Endothelial cell of umbilical vein (primary cell): ENCODE measurements around the gene ZNF711. TPM values are rescaled to one million over a fixed set of nuclear protein-coding genes. Genes with fewer than 3 reads are reported as not detected.

ENCODE experiments used
- Bru-seq: library from RNA; stranded (reverse); fragments of 400-500 nt; gene quantifications from one replicate; lab custom pipeline; 2021; lab: Mats Ljungman, UMichigan
- BruChase-seq, 2 experiments: library from RNA; stranded (reverse); fragments of 400-500 nt; gene quantifications; one replicate each; lab custom pipeline; 2021; lab: Mats Ljungman, UMichigan
- BruUV-seq: library from RNA; stranded (reverse); fragments of 400-500 nt; replicated peaks from 2 replicates; lab custom pipeline; 2021; lab: Mats Ljungman, UMichigan
- CTCF ChIA-PET: fragments of 300-600, 350-600 bp; sonication (Branson Sonifier 250); formaldehyde crosslinking; loops from one replicate; lab custom pipeline; 2021; ENCODE audit warnings: antibody characterized with exemption, inconsistent platforms; lab: Charles Lee
- POLR2A ChIA-PET: fragments of 300-600, 350-600 bp; sonication (Branson Sonifier 250); formaldehyde crosslinking; loops from one replicate; lab custom pipeline; 2021; ENCODE audit warnings: antibody characterized with exemption, inconsistent platforms; lab: Charles Lee
- DNase-seq: peaks from one replicate; pipeline ENCODE4 v3.0.0-alpha.2; 2011; ENCODE audit warnings: low read depth, low spot score
- FAIRE-seq: peaks from 2 replicates; lab custom pipeline; 2011; peaks lifted over from hg19 to GRCh38; lab: Jason Lieb, UNC
- H2AFZ ChIP-seq: 2 replicates; pipeline ENCODE4 v1.6.0; 2012; ENCODE audit warnings: low read depth, low read length, control low read depth, inconsistent platforms
- H3K27ac ChIP-seq: 2 replicates; pipeline ENCODE4 v1.5.1; 2011; ENCODE audit warnings: low read depth, mild to moderate bottlenecking, control low read depth, low read length, moderate library complexity; ENCODE audit not compliant: insufficient read depth
- H3K27me3 ChIP-seq, 2 experiments: 2 replicates each; pipeline versions ENCODE4 v1.6.0 to v1.6.1; 2011; ENCODE audit warnings: low read length in 2 of 2, mixed read lengths in 1 of 2; ENCODE audit not compliant: control insufficient read depth in 2 of 2, insufficient read depth in 2 of 2
- H3K36me3 ChIP-seq, 2 experiments: 2 replicates in 1 of 2; 3 replicates in 1 of 2; pipeline ENCODE4 v1.5.1; 2011; ENCODE audit warnings: low read length in 2 of 2, mild to moderate bottlenecking in 1 of 2, moderate library complexity in 1 of 2; ENCODE audit not compliant: control insufficient read depth in 2 of 2, insufficient read depth in 2 of 2; ENCODE audit errors: extremely low read depth in 1 of 2
- H3K4me1 ChIP-seq: 3 replicates; pipeline ENCODE4 v1.5.1; 2011; ENCODE audit warnings: mild to moderate bottlenecking, low read length; ENCODE audit not compliant: control insufficient read depth, insufficient read depth; ENCODE audit errors: extremely low read depth
- H3K4me2 ChIP-seq: 2 replicates; pipeline ENCODE4 v1.6.1; 2011; ENCODE audit warnings: low read length, control low read depth, mixed read lengths; ENCODE audit not compliant: insufficient read depth
- H3K4me3 ChIP-seq, 3 experiments: fragments of 200-600 bp in 1 of 3; sonication (generic), shearing (Covaris generic) in 1 of 3; replicated peaks in 1 of 3; 2 replicates each; pipeline ENCODE4 v1.5.1; 2011 to 2016; ENCODE audit warnings: control low read depth in 3 of 3, low read length in 3 of 3, mild to moderate bottlenecking in 2 of 3, inconsistent platforms in 1 of 3, low read depth in 1 of 3, moderate library complexity in 1 of 3; ENCODE audit not compliant: insufficient read depth in 1 of 3
- H3K79me2 ChIP-seq: 2 replicates; pipeline ENCODE4 v1.6.0; 2012; ENCODE audit warnings: low read length, inconsistent platforms; ENCODE audit not compliant: control insufficient read depth, insufficient read depth
- H3K9ac ChIP-seq: replicated peaks from 2 replicates; pipeline ENCODE3; 2011; ENCODE audit warnings: low read length, control low read depth; ENCODE audit not compliant: insufficient read depth; ENCODE audit errors: extremely low read depth
- H3K9me1 ChIP-seq: replicated peaks from 3 replicates; pipeline ENCODE4 v1.6.0; 2011; ENCODE audit warnings: mild to moderate bottlenecking, low read length; ENCODE audit not compliant: control insufficient read depth, insufficient read depth; ENCODE audit errors: extremely low read depth
- H3K9me3 ChIP-seq: replicated peaks from 2 replicates; pipeline ENCODE4 v1.5.1; 2012; ENCODE audit warnings: low read length, inconsistent platforms; ENCODE audit not compliant: control insufficient read depth, insufficient read depth
- H4K20me1 ChIP-seq: replicated peaks from 2 replicates; pipeline ENCODE3; 2011; ENCODE audit warnings: mild to moderate bottlenecking, low read length; ENCODE audit not compliant: control insufficient read depth, insufficient read depth; ENCODE audit errors: extremely low read depth
- CTCF ChIP-seq, 2 donors: IDR thresholded peaks; 1 replicate in 1 of 2; 2 replicates in 1 of 2; pipeline ENCODE4 v1.5.1; 2011; ENCODE audit warnings: low read length in 2 of 2, mild to moderate bottlenecking in 2 of 2, moderate library complexity in 2 of 2, control low read depth in 1 of 2, inconsistent platforms in 1 of 2, low read depth in 1 of 2; ENCODE audit not compliant: insufficient read depth in 1 of 2; ENCODE audit errors: extremely low read depth in 1 of 2
- EZH2 ChIP-seq: IDR thresholded peaks from 2 replicates; pipeline ENCODE4 v1.6.1; 2012; ENCODE audit warnings: borderline replicate concordance, low read depth, mild to moderate bottlenecking, moderate library complexity, low read length, inconsistent platforms; ENCODE audit not compliant: severe bottlenecking
- FOS ChIP-seq: IDR thresholded peaks from 2 replicates; pipeline ENCODE4 v1.6.1; 2011; ENCODE audit warnings: mild to moderate bottlenecking, low read length, moderate library complexity, borderline replicate concordance; ENCODE audit not compliant: insufficient read depth
- GATA2 ChIP-seq: IDR thresholded peaks from 2 replicates; pipeline ENCODE4 v1.7.0; 2011; ENCODE audit warnings: low read depth, mild to moderate bottlenecking, moderate library complexity, mixed read lengths, low read length; ENCODE audit not compliant: insufficient read length, insufficient read depth
- JUN ChIP-seq: IDR thresholded peaks from 2 replicates; pipeline ENCODE4 v1.6.1; 2011; ENCODE audit warnings: borderline replicate concordance, low read depth; ENCODE audit not compliant: insufficient read length, insufficient read depth
- MAX ChIP-seq: IDR thresholded peaks from 2 replicates; pipeline ENCODE4 v1.6.1; 2011; ENCODE audit not compliant: insufficient read depth, insufficient read length
- MYC ChIP-seq: IDR thresholded peaks from one replicate; pipeline ENCODE4 v1.6.1; 2011; ENCODE audit warnings: mild to moderate bottlenecking, low read depth, low read length
- POLR2A ChIP-seq: IDR thresholded peaks from 2 replicates; pipeline ENCODE4 v1.6.1; 2012; ENCODE audit warnings: low read depth, mild to moderate bottlenecking, control low read depth, low read length
- POLR2AphosphoS5 ChIP-seq: IDR thresholded peaks from 2 replicates; pipeline ENCODE4 v1.6.1; 2012; ENCODE audit warnings: low read depth, mild to moderate bottlenecking, control low read depth, low read length, moderate library complexity; ENCODE audit not compliant: insufficient read depth
- dilution Hi-C: fragments of 300-500 bp; cut with MboI; formaldehyde crosslinking; loops from one replicate; pipeline ENCODE4 v1.15.0; 2019; ENCODE audit warnings: low sequenced_read_pairs; ENCODE audit not compliant: extremely low pct_ligation_motif_present
- intact Hi-C: fragments of 100-400 bp; cut with micrococcal nuclease; formaldehyde crosslinking; loops from one replicate; pipeline ENCODE4 v1.10.0; 2022
- long read RNA-seq: library from polyadenylated mRNA; stranded (forward); transcript quantifications from one replicate; pipeline ENCODE4 v2.0.0, GENCODE V29; 2021
- polyA minus RNA-seq, 3 experiments: library from RNA; depleted of rRNA, polyadenylated mRNA; stranded (reverse); fragments of >200 nt; gene quantifications; 1 replicate in 1 of 3; 2 replicates in 2 of 3; pipeline ENCODE4 v1.2.3, GENCODE V29; 2011
- polyA plus RNA-seq, 4 experiments: library from polyadenylated mRNA; depleted of rRNA in 3 of 4; stranded (reverse) in 3 of 4; unstranded in 1 of 4; fragments of >200 nt; gene quantifications; 2 replicates each; pipeline versions ENCODE4 v1.2.1 to v1.2.3, GENCODE V29; 2011 to 2012; ENCODE audit warnings: missing spikeins in 1 of 4
- total RNA-seq: library from RNA; stranded (reverse); gene quantifications from 2 replicates; pipeline ENCODE4 v1.2.3, GENCODE V29; 2021

Gene ZNF711
- total RNA-seq, result 5.0 and 5.2 TPM in 2 replicates
- polyA plus RNA-seq, result 1.3 and 2.2 TPM in 2 replicates
- polyA plus RNA-seq (2011; cell fraction: cytosol; rRNA removed), result 1.4 and 1.7 TPM in 2 replicates
- 14.8 and 17.2 TPM in 2 replicates for polyA plus RNA-seq (2011; cell fraction: nucleus; rRNA removed)
- 1.1 and 1.6 TPM in 2 replicates for polyA plus RNA-seq (2012)
- 3.4 and 4.3 TPM in 2 replicates for polyA minus RNA-seq
- not detected for polyA minus RNA-seq (2011; cell fraction: cytosol; rRNA and poly(A)+ RNA removed)
- polyA minus RNA-seq (2011; cell fraction: nucleus; rRNA and poly(A)+ RNA removed), result 3.8 and 4.9 TPM in 2 replicates
- Bru-seq, nascent RNA, result percentile 57 among the genes with signal in this experiment
- percentile 60 among the genes with signal in this experiment for BruChase-seq, experiment 1, labeled RNA remaining after a 6-hour chase
- BruChase-seq, experiment 2, labeled RNA remaining after a 2-hour chase, result percentile 61 among the genes with signal in this experiment
- long read RNA-seq, full-length matches to known transcripts, result 2 of 5 reads
- long read RNA-seq, partial matches to known transcripts, result 0 of 5 reads
- long read RNA-seq, other reads (novel, unspliced or antisense), result 3 of 5 reads

GRCh38 chrX:85243761-85244449 lies at the start of gene ZNF711, which contains the start of gene SATL1:
TSS of gene ZNF711 (plus strand) at chrX:85243991. CDS start at chrX:85247573, 3,582 bp downstream.
TSS of gene SATL1 (minus strand) at chrX:85243779. CDS start at chrX:85108968, 134,811 bp downstream.
- Histone ChIP-seq H3K4me3 (peak within 1 kb of the TSS; percentile 62 to 70 (median 68)), H3K4me1 (no peaks in the 10 kb centered on the region), H3K79me2 (no peaks in the 10 kb centered on the region), H4K20me1 (no peaks in the 10 kb centered on the region), H3K4me2 (peak within 1 kb of the TSS; percentile 87), H3K27me3 (no peaks in the 10 kb centered on the region), H2AFZ (peak within 1 kb of the TSS; percentile 80), H3K9ac (peak within 1 kb of the TSS; percentile 85), H3K9me1 (no peaks in the 10 kb centered on the region), H3K27ac (peak within 1 kb of the TSS; percentile 38), H3K9me3 (no peaks in the 10 kb centered on the region), H3K36me3 (no peaks in the 10 kb centered on the region)
- no peak for TF ChIP-seq MYC
- TF ChIP-seq GATA2, result no peak
- no peak for FAIRE-seq
- peak; percentile 61 for DNase-seq
- dilution Hi-C loops (no loop called here), intact Hi-C loops (no loop called here)
- ChIA-PET CTCF (interaction anchor here (0.6 to 2.0 kb wide), 3 partner anchors 133 to 890 kb away, joined by 3 to 4 read pairs (median 3); no protein-coding TSS in a partner anchor), POLR2A (no interaction called here)
- BruUV-seq, result no TSS peak

GRCh38 chrX:85196319-85196718 lies 47.5 kb upstream of the ZNF711 start:
- H3K9me1 ChIP-seq, result no peaks in the 10 kb centered on the region
- H3K79me2 ChIP-seq, result no peaks in the 10 kb centered on the region
- DNase-seq (no peak), FAIRE-seq (no peak)
- H3K27ac ChIP-seq, result no peak overlapping the region
- dilution Hi-C loops, result no loop called here
- no peaks in the 10 kb centered on the region for H3K36me3 ChIP-seq
- no peaks in the 10 kb centered on the region for H3K27me3 ChIP-seq
- H4K20me1 ChIP-seq, result no peaks in the 10 kb centered on the region
- H2AFZ ChIP-seq, result no peak overlapping the region
- no peak overlapping the region for H3K9ac ChIP-seq
- POLR2A ChIA-PET, result no interaction called here
- no peak overlapping the region for H3K4me2 ChIP-seq
- no peak overlapping the region for H3K4me3 ChIP-seq
- no peak for TF ChIP-seq JUN
- TF ChIP-seq CTCF (IDR thresholded peaks at IDR 0.05; ENCODE audit: extremely low read depth in 1 of 2, insufficient read depth in 1 of 2, low read depth in 1 of 2, low read length in 2 of 2), result no peak
- TF ChIP-seq MYC, result no peak
- TF ChIP-seq MAX, result no peak
- TF ChIP-seq EZH2, result no peak
- no peak for TF ChIP-seq POLR2AphosphoS5
- no peak for TF ChIP-seq FOS
- no peak for TF ChIP-seq GATA2
- TF ChIP-seq POLR2A, result no peak
- intact Hi-C loops, result no loop called here
- CTCF ChIA-PET, result no interaction called here
- H3K4me1 ChIP-seq, result no peaks in the 10 kb centered on the region
- no peaks in the 10 kb centered on the region for H3K9me3 ChIP-seq
- BruUV-seq, result no TSS peak
